Placental epithelial cell (primary cell): Measurements from ENCODE around the gene TRRAP. TPM values are rescaled to one million over a fixed set of nuclear protein-coding genes. Genes with fewer than 3 reads are reported as not detected.
A peak's percentile ranks its signal among the peaks of the same experiment; 100 is the strongest.

Experiments
- small RNA-seq: library from RNA; depleted of rRNA; stranded (forward); fragments of <200 nt; gene quantifications from one replicate; pipeline ENCODE3, GENCODE V24; 2012
- total RNA-seq: library from RNA; depleted of rRNA; stranded (reverse); fragments of >200 nt; gene quantifications from 2 replicates; pipeline ENCODE4 v1.2.3, GENCODE V29; 2012

The TRRAP gene
- 18.1 and 19.8 TPM in 2 replicates for total RNA-seq

DNA sequence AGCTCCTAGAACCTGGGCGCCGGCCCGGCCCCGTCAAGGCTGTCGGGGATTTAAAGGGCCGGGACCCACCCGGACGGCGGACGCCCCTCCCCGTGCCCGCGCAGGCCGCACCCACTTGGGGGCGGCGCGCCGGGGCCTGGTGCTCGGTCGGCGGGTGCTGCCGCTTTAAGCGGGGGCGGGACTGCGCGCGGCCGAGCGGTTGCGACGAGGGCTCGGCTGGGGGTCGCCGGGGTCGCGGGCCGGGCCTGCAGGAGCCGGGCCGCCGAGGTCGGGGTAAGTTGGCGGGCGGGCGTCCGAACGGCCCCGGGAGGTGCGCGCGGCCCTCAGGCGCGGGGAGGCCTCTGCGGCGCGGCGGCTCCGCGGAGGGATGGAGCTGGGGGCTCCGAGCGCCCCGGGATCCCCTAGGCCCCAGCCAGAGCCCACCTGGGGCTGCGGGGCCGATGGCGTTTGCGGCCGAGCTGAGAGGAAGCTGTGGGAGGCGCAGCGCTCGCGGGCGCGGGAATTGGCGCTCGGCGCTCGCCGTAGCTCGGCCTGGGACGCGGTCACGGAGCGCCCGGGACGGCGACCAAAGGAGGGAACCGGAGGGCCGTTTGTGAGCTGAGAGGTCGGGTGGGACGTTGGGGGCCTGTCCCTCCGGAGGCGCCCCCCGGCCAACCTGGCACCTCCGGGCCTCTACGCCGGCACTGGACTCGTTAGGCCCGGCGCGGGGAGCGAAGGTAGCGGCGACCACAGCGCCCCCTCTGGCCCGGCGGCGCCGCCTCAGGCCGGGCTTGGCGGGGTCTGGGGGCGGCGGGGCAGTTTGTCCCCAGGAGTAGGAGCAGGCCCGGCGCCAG lies at the start of gene TRRAP:
TRRAP (plus strand) TSS at position 168 of the 833 bp plus-strand sequence. CDS start 2,619 bp downstream, outside the sequence.

DNA sequence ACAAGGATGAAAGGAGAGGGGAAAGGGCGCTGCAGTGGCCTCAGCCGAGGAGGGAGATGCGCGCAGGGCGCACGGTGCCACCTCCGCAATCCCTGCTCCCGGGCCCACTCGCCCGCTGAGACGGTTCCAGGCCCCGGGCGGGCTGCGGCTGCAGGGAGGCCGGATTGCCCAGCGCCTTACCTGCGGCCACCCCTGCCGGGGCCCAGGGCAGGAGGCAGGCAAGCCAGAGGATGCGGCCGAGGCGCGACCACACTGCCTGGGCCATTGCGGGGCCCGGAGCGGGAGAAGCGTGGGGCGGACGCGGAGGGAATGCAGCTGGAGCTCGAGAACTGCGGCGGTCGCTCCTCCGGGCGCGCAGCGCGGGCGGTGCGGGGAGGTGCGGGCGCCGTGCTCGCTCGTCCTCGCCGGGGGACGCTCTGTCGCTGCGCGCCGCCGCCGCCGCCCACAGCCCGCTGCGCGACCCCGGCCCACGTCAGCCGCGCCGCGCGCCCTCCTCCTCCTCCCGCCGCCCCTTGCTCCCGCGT lies 8.7 kb upstream of the TRRAP start, which contains the start of gene TMEM130:
TMEM130 (minus strand) TSS at position 418 of the 524 bp plus-strand sequence; CDS start at position 265, 153 bp downstream.

Small RNA genes lying within 50 kb of the gene (small RNA-seq; reads per million reads assigned to genes)
- 67.0 reads per million, percentile 98 among the genes with 10 or more reads in this experiment for gene MIR3609

Other genes with a start within 250 kb of the TRRAP start
- gene TMEM130, start 8.5 kb upstream of the TRRAP start, total RNA-seq, result not detected in 2 replicates